GM23338 (cell line): ENCODE measurements around the gene CIDEA. TPM values are rescaled to one million over a fixed set of nuclear protein-coding genes. Genes with fewer than 3 reads are reported as not detected.
A peak's percentile ranks its signal among the peaks of the same experiment; 100 is the strongest.

Source experiments
- ATAC-seq: fragments of 200-7000 bp; cut with Tn5 transposase; 3 replicates; pipeline ENCODE4 v1.9.1; 2020
- DNase-seq: peaks from one replicate; pipeline ENCODE4 v3.0.0-alpha.2; 2015; ENCODE audit warnings: low spot score
- H2AFZ ChIP-seq: fragments of 200-600 bp; sonication (generic); 2 replicates; pipeline ENCODE4 v1.8.0; 2016; ENCODE audit warnings: antibody characterized with exemption, mild to moderate bottlenecking, moderate library complexity
- H3F3A ChIP-seq: fragments of 200-600 bp; sonication (generic); replicated peaks from 2 replicates; pipeline ENCODE4 v1.8.0; 2017; ENCODE audit warnings: antibody characterized with exemption, mixed run types, low read depth
- H3K27ac ChIP-seq: fragments of 200-600 bp; sonication (generic); 2 replicates; pipeline ENCODE4 v1.6.1; 2016; ENCODE audit warnings: low read depth
- H3K27me3 ChIP-seq: fragments of 200-600 bp; sonication (generic); 2 replicates; pipeline ENCODE4 v1.8.0; 2016; ENCODE audit warnings: mild to moderate bottlenecking, mixed run types, moderate library complexity; ENCODE audit not compliant: insufficient read depth
- H3K36me3 ChIP-seq: fragments of 200-600 bp; sonication (generic); 2 replicates; pipeline ENCODE4 v1.8.0; 2016; ENCODE audit warnings: mild to moderate bottlenecking; ENCODE audit not compliant: insufficient read depth
- H3K4me1 ChIP-seq: fragments of 200-600 bp; sonication (generic); 2 replicates; pipeline ENCODE4 v1.8.0; 2016; ENCODE audit warnings: mild to moderate bottlenecking, moderate library complexity; ENCODE audit not compliant: insufficient read depth
- H3K4me2 ChIP-seq: fragments of 200-600 bp; sonication (generic); 2 replicates; pipeline ENCODE4 v1.7.1; 2017; ENCODE audit warnings: mixed run types
- H3K4me3 ChIP-seq: fragments of 200-600 bp; sonication (generic); 2 replicates; pipeline ENCODE4 v1.6.1; 2016; ENCODE audit warnings: mixed run types
- H3K79me2 ChIP-seq: fragments of 200-600 bp; sonication (generic); replicated peaks from 2 replicates; pipeline ENCODE4 v1.8.0; 2017; ENCODE audit warnings: mild to moderate bottlenecking; ENCODE audit not compliant: insufficient read depth
- H3K9me2 ChIP-seq: fragments of 200-600 bp; sonication (generic); 2 replicates; pipeline ENCODE4 v1.8.0; 2017; ENCODE audit not compliant: insufficient read depth
- H4K20me1 ChIP-seq: fragments of 200-600 bp; sonication (generic); replicated peaks from 2 replicates; pipeline ENCODE4 v1.8.0; 2017; ENCODE audit warnings: mild to moderate bottlenecking; ENCODE audit not compliant: insufficient read depth
- H3K27ac Mint-ChIP-seq: 2 replicates; pipeline ENCODE4 v1.8.0; 2020; ENCODE audit warnings: inconsistent platforms, mild to moderate bottlenecking, moderate library complexity, mixed read lengths
- H3K27me3 Mint-ChIP-seq: 3 replicates; pipeline ENCODE4 v1.8.0; 2022; ENCODE audit warnings: low read depth, mild to moderate bottlenecking, moderate library complexity, mixed read lengths, inconsistent platforms; ENCODE audit not compliant: insufficient read depth, poor library complexity
- H3K36me3 Mint-ChIP-seq: 3 replicates; pipeline ENCODE4 v1.8.0; 2021; ENCODE audit warnings: low read depth, mild to moderate bottlenecking, inconsistent platforms, moderate library complexity, mixed read lengths
- H3K4me1 Mint-ChIP-seq: 3 replicates; pipeline ENCODE4 v1.8.0; 2020; ENCODE audit warnings: mild to moderate bottlenecking, inconsistent platforms, mixed read lengths
- H3K4me3 Mint-ChIP-seq: 3 replicates; pipeline ENCODE4 v1.8.0; 2021; ENCODE audit warnings: moderate library complexity, mild to moderate bottlenecking, inconsistent platforms, mixed read lengths
- H3K9me3 Mint-ChIP-seq: 3 replicates; pipeline ENCODE4 v1.8.0; 2020; ENCODE audit warnings: moderate library complexity, mild to moderate bottlenecking, inconsistent platforms, mixed read lengths
- CREB1 ChIP-seq: fragments of 250-450 bp; sonication (Bioruptor Pico); IDR thresholded peaks from 2 replicates; pipeline ENCODE4 v1.5.0; 2020; ENCODE audit warnings: low read depth, mild to moderate bottlenecking, moderate library complexity
- ETS1 ChIP-seq: IDR thresholded peaks from 2 replicates; pipeline ENCODE4 v1.6.1; 2016; ENCODE audit warnings: antibody characterized with exemption
- JUNB ChIP-seq: IDR thresholded peaks from one replicate; pipeline ENCODE4 v1.6.1; 2016; ENCODE audit warnings: antibody characterized with exemption; ENCODE audit not compliant: unreplicated experiment
- POLR2AphosphoS5 ChIP-seq: IDR thresholded peaks from 2 replicates; pipeline ENCODE4 v1.6.1; 2016; ENCODE audit warnings: antibody characterized with exemption, low read depth
- STAT1 ChIP-seq: IDR thresholded peaks from one replicate; pipeline ENCODE4 v1.6.1; 2016; ENCODE audit warnings: antibody characterized with exemption; ENCODE audit not compliant: unreplicated experiment
- ZNF114 ChIP-seq: fragments of 250-450 bp; sonication (Bioruptor Pico); IDR thresholded peaks from 2 replicates; pipeline ENCODE4 v1.5.0; 2020; ENCODE audit warnings: mild to moderate bottlenecking, moderate library complexity
- ZNF331 ChIP-seq: fragments of 250-450 bp; sonication (Bioruptor Pico); IDR thresholded peaks from 2 replicates; pipeline ENCODE4 v1.5.0; 2020; ENCODE audit warnings: low read depth, mild to moderate bottlenecking, moderate library complexity
- ZNF462 ChIP-seq: fragments of 250-450 bp; sonication (Bioruptor Pico); IDR thresholded peaks from 2 replicates; pipeline ENCODE4 v1.5.0; 2020; ENCODE audit warnings: mild to moderate bottlenecking, moderate library complexity
- polyA plus RNA-seq: library from polyadenylated mRNA; unstranded; fragments of >200 nt; fragmentation: Nextera tagmentation; extraction: Ambion mirVana; gene quantifications from 2 replicates; pipeline ENCODE4 v1.2.1, GENCODE V29; 2016
- total RNA-seq: library from RNA; depleted of rRNA; stranded (reverse); fragments of >200 nt; shearing (Covaris generic); gene quantifications from 2 replicates; pipeline ENCODE4 v1.2.3, GENCODE V29; 2014
- TF ChIP-seq, protein P1 (sequence below): IDR thresholded peaks from one replicate; pipeline ENCODE4 v1.6.1; 2018; ENCODE audit warnings: antibody characterized with exemption; ENCODE audit not compliant: unreplicated experiment

Gene CIDEA
- total and polyA plus RNA-seq, 2 experiments from 2014 or later, result 0.45 TPM; not detected in 1

DNA sequence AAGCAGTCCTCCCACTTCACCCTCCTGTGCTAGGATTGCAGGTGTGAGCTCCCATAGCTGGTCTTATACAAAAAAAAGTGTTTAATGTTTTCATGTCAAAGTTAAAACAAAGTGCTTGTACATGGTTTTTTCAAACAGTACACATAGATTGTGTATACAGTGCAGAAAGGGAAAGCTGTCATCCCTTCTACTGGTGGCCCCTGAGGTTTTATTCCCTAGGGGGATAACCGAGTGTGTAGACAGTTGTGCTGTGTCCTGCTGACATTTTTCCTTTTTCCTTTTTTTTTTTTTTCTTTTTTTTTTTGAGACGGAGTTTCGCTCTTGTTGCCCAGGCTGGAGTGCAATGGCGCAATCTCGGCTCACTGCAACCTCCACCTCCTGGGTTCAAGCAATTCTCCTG, 64.7 kb downstream of the CIDEA start:
- H3K4me3 ChIP-seq, result no peak overlapping the region
- Mint-ChIP-seq H3K27me3 (peaks cover 6% of the 10 kb centered on the region), H3K36me3 (peaks cover 30% of the 10 kb centered on the region), H3K4me3 (no peak overlapping the region), H3K9me3 (no peaks in the 10 kb centered on the region), H3K27ac (no peak overlapping the region), H3K4me1 (peaks cover 4% of the 10 kb centered on the region; the same call in 2 of the 3 replicates)
- H4K20me1 ChIP-seq, result peaks cover 20% of the 10 kb centered on the region
- H3K27me3 ChIP-seq, result no peaks in the 10 kb centered on the region
- H3K79me2 ChIP-seq, result peaks cover 60% of the 10 kb centered on the region
- no peak overlapping the region for H2AFZ ChIP-seq
- no peak overlapping the region for H3K4me2 ChIP-seq
- 0 out of 2 replicates have a peak, but pooled peaks cover 3% of the 10 kb centered on the region for H3F3A ChIP-seq
- DNase-seq, result no peak
- peaks cover 5% of the 10 kb centered on the region; the same call in 1 of the 2 replicates for H3K4me1 ChIP-seq
- no peak overlapping the region for H3K27ac ChIP-seq
- TF ChIP-seq STAT1 (no peak), JUNB (no peak), POLR2AphosphoS5 (no peak), ETS1 (no peak)
- no peaks in the 10 kb centered on the region for H3K9me2 ChIP-seq
- H3K36me3 ChIP-seq, result peaks cover 15% of the 10 kb centered on the region
- ATAC-seq, result no peak

- Mint-ChIP-seq H3K27me3 (peaks cover 6% of the 10 kb centered on the region), H3K27ac (no peak overlapping the region), H3K9me3 (no peaks in the 10 kb centered on the region), H3K4me1 (no peaks in the 10 kb centered on the region), H3K4me3 (no peak overlapping the region), H3K36me3 (peaks cover 48% of the 10 kb centered on the region)
- Histone ChIP-seq H3K9me2 (no peaks in the 10 kb centered on the region), H3K79me2 (peaks cover 42% of the 10 kb centered on the region), H3K4me3 (no peak overlapping the region), H3K36me3 (peaks cover 10% of the 10 kb centered on the region), H4K20me1 (peaks cover 10% of the 10 kb centered on the region), H2AFZ (no peak overlapping the region), H3K4me2 (no peak overlapping the region), H3K27me3 (no peaks in the 10 kb centered on the region), H3K4me1 (no peaks in the 10 kb centered on the region), H3F3A (0 out of 2 replicates have a peak, but pooled peaks cover 2% of the 10 kb centered on the region), H3K27ac (0 out of 2 replicates have a peak overlapping the region, but pooled peaks have one; percentile 26)
- ATAC-seq (no peak; the same call in 2 of the 3 replicates), DNase-seq (no peak)
- no peak for TF ChIP-seq CREB1 (CRISPR knock-in tag)
- TF ChIP-seq POLR2AphosphoS5, result no peak
- no peak for TF ChIP-seq STAT1
- TF ChIP-seq ZNF462 (CRISPR knock-in tag), result no peak
- TF ChIP-seq ZNF114 (CRISPR knock-in tag), result no peak
- TF ChIP-seq, protein P1, sequence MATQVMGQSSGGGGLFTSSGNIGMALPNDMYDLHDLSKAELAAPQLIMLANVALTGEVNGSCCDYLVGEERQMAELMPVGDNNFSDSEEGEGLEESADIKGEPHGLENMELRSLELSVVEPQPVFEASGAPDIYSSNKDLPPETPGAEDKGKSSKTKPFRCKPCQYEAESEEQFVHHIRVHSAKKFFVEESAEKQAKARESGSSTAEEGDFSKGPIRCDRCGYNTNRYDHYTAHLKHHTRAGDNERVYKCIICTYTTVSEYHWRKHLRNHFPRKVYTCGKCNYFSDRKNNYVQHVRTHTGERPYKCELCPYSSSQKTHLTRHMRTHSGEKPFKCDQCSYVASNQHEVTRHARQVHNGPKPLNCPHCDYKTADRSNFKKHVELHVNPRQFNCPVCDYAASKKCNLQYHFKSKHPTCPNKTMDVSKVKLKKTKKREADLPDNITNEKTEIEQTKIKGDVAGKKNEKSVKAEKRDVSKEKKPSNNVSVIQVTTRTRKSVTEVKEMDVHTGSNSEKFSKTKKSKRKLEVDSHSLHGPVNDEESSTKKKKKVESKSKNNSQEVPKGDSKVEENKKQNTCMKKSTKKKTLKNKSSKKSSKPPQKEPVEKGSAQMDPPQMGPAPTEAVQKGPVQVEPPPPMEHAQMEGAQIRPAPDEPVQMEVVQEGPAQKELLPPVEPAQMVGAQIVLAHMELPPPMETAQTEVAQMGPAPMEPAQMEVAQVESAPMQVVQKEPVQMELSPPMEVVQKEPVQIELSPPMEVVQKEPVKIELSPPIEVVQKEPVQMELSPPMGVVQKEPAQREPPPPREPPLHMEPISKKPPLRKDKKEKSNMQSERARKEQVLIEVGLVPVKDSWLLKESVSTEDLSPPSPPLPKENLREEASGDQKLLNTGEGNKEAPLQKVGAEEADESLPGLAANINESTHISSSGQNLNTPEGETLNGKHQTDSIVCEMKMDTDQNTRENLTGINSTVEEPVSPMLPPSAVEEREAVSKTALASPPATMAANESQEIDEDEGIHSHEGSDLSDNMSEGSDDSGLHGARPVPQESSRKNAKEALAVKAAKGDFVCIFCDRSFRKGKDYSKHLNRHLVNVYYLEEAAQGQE, result no peak
- no peak for TF ChIP-seq ZNF331
- TF ChIP-seq JUNB, result no peak
These were observed 67.2 kb downstream of the CIDEA start for GRCh38 chr18:12321333-12321732.
